ENCODE measurements around the gene C1S. TPM values are rescaled to one million over a fixed set of nuclear protein-coding genes. Genes with fewer than 3 reads are reported as not detected.

Gene C1S
- total and polyA plus RNA-seq, 4 donors: 141 to 1,087 (median 589) TPM

DNA sequence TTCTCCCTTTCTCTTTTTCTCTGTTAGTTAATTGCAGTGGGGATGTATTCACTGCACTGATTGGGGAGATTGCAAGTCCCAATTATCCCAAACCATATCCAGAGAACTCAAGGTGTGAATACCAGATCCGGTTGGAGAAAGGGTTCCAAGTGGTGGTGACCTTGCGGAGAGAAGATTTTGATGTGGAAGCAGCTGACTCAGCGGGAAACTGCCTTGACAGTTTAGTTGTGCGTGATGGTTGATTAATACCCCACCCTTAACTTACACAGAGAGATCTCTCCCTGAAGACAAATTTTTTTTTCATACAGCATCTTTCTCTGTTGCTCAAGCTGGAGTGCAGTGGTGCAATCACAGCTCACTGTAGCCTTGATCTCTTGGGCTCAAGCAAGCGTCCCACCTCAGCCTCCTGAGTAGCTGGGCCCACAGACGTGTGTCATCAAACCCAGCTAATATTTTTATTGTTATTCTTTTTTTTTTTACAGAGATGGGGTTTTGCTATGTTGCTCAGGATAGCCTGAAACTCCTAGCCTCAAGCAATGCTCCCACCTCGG, 4.6 kb downstream of the C1S start:
- Histone ChIP-seq H3K9me3 (ENCODE audit: control insufficient read depth, low read length) (no peaks in the 10 kb centered on the region), H3K4me3 (ENCODE audit: low read length in 2 of 2) (no peak overlapping the region), H3K27ac (ENCODE audit: low read depth in 1 of 2, low read length in 2 of 2) (no peak overlapping the region), H3K4me1 (ENCODE audit: control insufficient read depth in 1 of 2, insufficient read depth in 2 of 2, low read length in 2 of 2) (no peaks in the 10 kb centered on the region), H3K36me3 (ENCODE audit: control insufficient read depth in 1 of 2, insufficient read depth in 2 of 2, low read length in 1 of 2) (peaks cover 0 to 2% of the 10 kb centered on the region in 2 donors), H3K27me3 (ENCODE audit: control insufficient read depth in 1 of 2, insufficient read depth in 2 of 2, low read length in 1 of 2) (no peaks in the 10 kb centered on the region)
- ATAC-seq (ENCODE audit: low FRiP score) (no peak), DNase-seq (no peak)
- 91% methylated on average over 7 of the region's 7 CpGs for WGBS, 2 donors
- intact Hi-C loops (cut with DNase I): no loop called here

DNA sequence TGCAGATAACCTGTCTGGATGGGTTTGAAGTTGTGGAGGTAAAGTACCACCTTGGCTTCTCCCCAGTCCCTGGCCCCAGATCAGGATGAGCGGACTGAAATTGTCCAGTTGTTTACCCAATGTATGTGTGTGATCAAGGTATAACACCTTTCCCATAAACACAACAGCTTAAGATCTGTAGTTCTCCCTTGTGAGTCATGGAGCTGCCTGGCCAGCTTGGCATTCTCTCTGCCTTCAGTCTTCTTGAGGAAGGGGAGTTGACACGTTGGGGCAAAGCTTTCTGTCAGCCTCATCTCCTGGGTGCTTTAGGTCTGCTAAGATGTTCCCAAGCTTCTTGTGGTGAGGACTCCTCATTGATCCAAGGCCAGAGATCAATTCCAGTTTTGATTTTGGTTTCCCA, 6.1 kb downstream of the C1S start:
- WGBS, 2 donors: 89 to 92% methylated on average over 2 of the region's 2 CpGs
- DNase-seq (no peak), ATAC-seq (ENCODE audit: low FRiP score) (no peak)
- intact Hi-C loops (cut with DNase I): no loop called here
- no peaks in the 10 kb centered on the region for H3K9me3 ChIP-seq (ENCODE audit: control insufficient read depth, low read length)
- no peaks in the 10 kb centered on the region for H3K4me1 ChIP-seq (ENCODE audit: control insufficient read depth in 1 of 2, insufficient read depth in 2 of 2, low read length in 2 of 2)
- no peaks in the 10 kb centered on the region for H3K27me3 ChIP-seq (ENCODE audit: control insufficient read depth in 1 of 2, insufficient read depth in 2 of 2, low read length in 1 of 2)
- H3K27ac ChIP-seq (ENCODE audit: low read depth in 1 of 2, low read length in 2 of 2): no peak overlapping the region
- peaks cover 0 to 4% of the 10 kb centered on the region in 2 donors for H3K36me3 ChIP-seq (ENCODE audit: control insufficient read depth in 1 of 2, insufficient read depth in 2 of 2, low read length in 1 of 2)
- H3K4me3 ChIP-seq (ENCODE audit: low read length in 2 of 2): no peak overlapping the region

GRCh38 chr12:7067096-7067495, 6.6 kb downstream of the C1S start:
- 89% methylated on average over 7 of the region's 7 CpGs for WGBS, 2 donors
- peaks cover 0 to 4% of the 10 kb centered on the region in 2 donors for H3K36me3 ChIP-seq (ENCODE audit: control insufficient read depth in 1 of 2, insufficient read depth in 2 of 2, low read length in 1 of 2)

DNA sequence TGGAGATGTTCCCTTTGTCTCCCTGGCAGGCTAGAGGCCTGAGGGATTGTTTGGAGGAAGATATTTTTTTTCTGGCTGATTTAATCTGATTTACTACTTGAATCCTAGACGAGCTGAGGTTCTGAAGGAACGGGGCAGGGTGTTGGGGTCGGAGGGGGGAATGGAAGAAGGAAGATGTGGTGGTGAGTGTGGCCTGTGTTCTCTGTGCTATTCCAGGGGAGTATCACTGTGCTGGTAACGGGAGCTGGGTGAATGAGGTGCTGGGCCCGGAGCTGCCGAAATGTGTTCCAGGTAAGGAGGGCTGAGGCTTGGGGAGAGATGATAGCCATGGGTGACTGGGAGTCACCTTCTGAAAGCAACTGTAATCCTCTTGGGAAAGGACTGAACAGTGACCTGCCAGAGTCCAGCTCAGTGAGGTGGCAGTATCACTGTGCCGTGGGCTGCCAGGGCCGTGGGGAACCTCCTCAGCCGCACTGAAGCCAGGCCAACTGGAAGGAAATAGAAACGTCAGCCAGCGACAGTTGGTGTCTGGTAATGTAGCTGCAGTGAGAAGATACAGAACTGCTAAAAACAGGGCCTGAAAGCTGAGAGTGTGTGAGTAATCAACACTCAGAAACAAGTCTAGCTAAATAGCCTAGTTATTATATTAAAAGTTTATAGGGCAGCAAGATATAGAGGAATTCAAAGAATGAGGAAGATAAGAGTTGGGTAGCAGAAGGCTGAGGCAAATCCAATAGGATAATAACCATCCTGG, 7.9 kb downstream of the C1S start:
- peak; percentile 17 for ATAC-seq (ENCODE audit: low FRiP score)
- Histone ChIP-seq H3K9me3 (ENCODE audit: control insufficient read depth, low read length) (no peaks in the 10 kb centered on the region), H3K4me1 (ENCODE audit: control insufficient read depth in 1 of 2, insufficient read depth in 2 of 2, low read length in 2 of 2) (no peaks in the 10 kb centered on the region), H3K36me3 (ENCODE audit: control insufficient read depth in 1 of 2, insufficient read depth in 2 of 2, low read length in 1 of 2) (peaks cover 0 to 4% of the 10 kb centered on the region in 2 donors), H3K27ac (ENCODE audit: low read depth in 1 of 2, low read length in 2 of 2) (peak overlapping the region in 1 of 2 donors; percentile 7), H3K4me3 (ENCODE audit: low read length in 2 of 2) (no peak overlapping the region), H3K27me3 (ENCODE audit: control insufficient read depth in 1 of 2, insufficient read depth in 2 of 2, low read length in 1 of 2) (no peaks in the 10 kb centered on the region)
- intact Hi-C loops (cut with DNase I): no loop called here
- 49 to 54% methylated on average over 11 of the region's 11 CpGs for WGBS, 2 donors
- no peak for DNase-seq

More at GRCh38 chr12:7067096-7067495, 6.6 kb downstream of the C1S start:
- no peaks in the 10 kb centered on the region for H3K9me3 ChIP-seq (ENCODE audit: control insufficient read depth, low read length)
- H3K4me1 ChIP-seq (ENCODE audit: control insufficient read depth in 1 of 2, insufficient read depth in 2 of 2, low read length in 2 of 2): no peaks in the 10 kb centered on the region
- DNase-seq (no peak), ATAC-seq (ENCODE audit: low FRiP score) (no peak)
- H3K27me3 ChIP-seq (ENCODE audit: control insufficient read depth in 1 of 2, insufficient read depth in 2 of 2, low read length in 1 of 2): no peaks in the 10 kb centered on the region
- H3K27ac ChIP-seq (ENCODE audit: low read depth in 1 of 2, low read length in 2 of 2): no peak overlapping the region
- intact Hi-C loops (cut with DNase I): no loop called here
- no peak overlapping the region for H3K4me3 ChIP-seq (ENCODE audit: low read length in 2 of 2)

GRCh38 chr12:7068994-7069346, 8.5 kb downstream of the C1S start:
- Histone ChIP-seq H3K27ac (ENCODE audit: low read depth in 1 of 2, low read length in 2 of 2) (no peak overlapping the region), H3K9me3 (ENCODE audit: control insufficient read depth, low read length) (no peaks in the 10 kb centered on the region), H3K27me3 (ENCODE audit: control insufficient read depth in 1 of 2, insufficient read depth in 2 of 2, low read length in 1 of 2) (no peaks in the 10 kb centered on the region), H3K4me1 (ENCODE audit: control insufficient read depth in 1 of 2, insufficient read depth in 2 of 2, low read length in 2 of 2) (no peaks in the 10 kb centered on the region), H3K36me3 (ENCODE audit: control insufficient read depth in 1 of 2, insufficient read depth in 2 of 2, low read length in 1 of 2) (peaks cover 0 to 4% of the 10 kb centered on the region in 2 donors), H3K4me3 (ENCODE audit: low read length in 2 of 2) (no peak overlapping the region)
- DNase-seq (no peak), ATAC-seq (ENCODE audit: low FRiP score) (no peak)
- 36 to 44% methylated on average over 2 of the region's 2 CpGs for WGBS, 2 donors
- intact Hi-C loops (cut with DNase I): no loop called here

GRCh38 chr12:7069386-7069785, 8.9 kb downstream of the C1S start:
- peaks cover 0 to 4% of the 10 kb centered on the region in 2 donors for H3K36me3 ChIP-seq (ENCODE audit: control insufficient read depth in 1 of 2, insufficient read depth in 2 of 2, low read length in 1 of 2)
- 94% methylated on average over 6 of the region's 6 CpGs for WGBS, 2 donors
- intact Hi-C loops (cut with DNase I): no loop called here
- H3K4me3 ChIP-seq (ENCODE audit: low read length in 2 of 2): no peak overlapping the region
- H3K9me3 ChIP-seq (ENCODE audit: control insufficient read depth, low read length): no peaks in the 10 kb centered on the region
- ATAC-seq (ENCODE audit: low FRiP score) (no peak), DNase-seq (no peak)
- H3K27ac ChIP-seq (ENCODE audit: low read depth in 1 of 2, low read length in 2 of 2): no peak overlapping the region
- H3K4me1 ChIP-seq (ENCODE audit: control insufficient read depth in 1 of 2, insufficient read depth in 2 of 2, low read length in 2 of 2): no peaks in the 10 kb centered on the region
- no peaks in the 10 kb centered on the region for H3K27me3 ChIP-seq (ENCODE audit: control insufficient read depth in 1 of 2, insufficient read depth in 2 of 2, low read length in 1 of 2)

- WGBS, 2 donors: 88% methylated on average over 6 of the region's 6 CpGs
- Histone ChIP-seq H3K27me3 (ENCODE audit: control insufficient read depth in 1 of 2, insufficient read depth in 2 of 2, low read length in 1 of 2) (no peaks in the 10 kb centered on the region), H3K4me3 (ENCODE audit: low read length in 2 of 2) (no peak overlapping the region), H3K9me3 (ENCODE audit: control insufficient read depth, low read length) (no peaks in the 10 kb centered on the region), H3K36me3 (ENCODE audit: control insufficient read depth in 1 of 2, insufficient read depth in 2 of 2, low read length in 1 of 2) (peaks cover 0 to 2% of the 10 kb centered on the region in 2 donors), H3K4me1 (ENCODE audit: control insufficient read depth in 1 of 2, insufficient read depth in 2 of 2, low read length in 2 of 2) (no peaks in the 10 kb centered on the region), H3K27ac (ENCODE audit: low read depth in 1 of 2, low read length in 2 of 2) (no peak overlapping the region)
- ATAC-seq (ENCODE audit: low FRiP score) (no peak), DNase-seq (no peak)
- intact Hi-C loops (cut with DNase I): no loop called here
Observed at GRCh38 chr12:7072035-7072434, 11.5 kb downstream of the C1S start.

GRCh38 chr12:7072554-7072953, 12.0 kb downstream of the C1S start:
- Histone ChIP-seq H3K27ac (ENCODE audit: low read depth in 1 of 2, low read length in 2 of 2) (no peak overlapping the region), H3K9me3 (ENCODE audit: control insufficient read depth, low read length) (no peaks in the 10 kb centered on the region), H3K4me1 (ENCODE audit: control insufficient read depth in 1 of 2, insufficient read depth in 2 of 2, low read length in 2 of 2) (no peaks in the 10 kb centered on the region), H3K4me3 (ENCODE audit: low read length in 2 of 2) (no peak overlapping the region), H3K27me3 (ENCODE audit: control insufficient read depth in 1 of 2, insufficient read depth in 2 of 2, low read length in 1 of 2) (no peaks in the 10 kb centered on the region), H3K36me3 (ENCODE audit: control insufficient read depth in 1 of 2, insufficient read depth in 2 of 2, low read length in 1 of 2) (peaks cover 0 to 2% of the 10 kb centered on the region in 2 donors)
- intact Hi-C loops (cut with DNase I): no loop called here
- WGBS, 2 donors: 79 to 84% methylated on average over 6 of the region's 6 CpGs
- ATAC-seq (ENCODE audit: low FRiP score) (no peak), DNase-seq (no peak)

- DNase-seq: no peak
- intact Hi-C loops (cut with DNase I): no loop called here
- Histone ChIP-seq H3K27me3 (ENCODE audit: control insufficient read depth in 1 of 2, insufficient read depth in 2 of 2, low read length in 1 of 2) (no peaks in the 10 kb centered on the region), H3K9me3 (ENCODE audit: control insufficient read depth, low read length) (no peaks in the 10 kb centered on the region), H3K4me1 (ENCODE audit: control insufficient read depth in 1 of 2, insufficient read depth in 2 of 2, low read length in 2 of 2) (no peaks in the 10 kb centered on the region), H3K4me3 (ENCODE audit: low read length in 2 of 2) (no peak overlapping the region), H3K36me3 (ENCODE audit: control insufficient read depth in 1 of 2, insufficient read depth in 2 of 2, low read length in 1 of 2) (peaks cover 0 to 2% of the 10 kb centered on the region in 2 donors), H3K27ac (ENCODE audit: low read depth in 1 of 2, low read length in 2 of 2) (no peak overlapping the region)
- 58 to 60% methylated on average over 1 of the region's 1 CpG for whole genome bisulfite sequencing, 2 donors
- ATAC-seq (ENCODE audit: low FRiP score): no peak
Observed at GRCh38 chr12:7073946-7074345, 13.4 kb downstream of the C1S start.

All from aorta (tissue), 5 donors.